Glomerular visceral epithelial cell (primary cell): ENCODE measurements around the gene LSR.

Experiments
- DNase-seq: peaks from one replicate; pipeline ENCODE4 v3.0.0-alpha.2; 2016; ENCODE audit errors: extremely low spot score

The LSR gene, protein sequence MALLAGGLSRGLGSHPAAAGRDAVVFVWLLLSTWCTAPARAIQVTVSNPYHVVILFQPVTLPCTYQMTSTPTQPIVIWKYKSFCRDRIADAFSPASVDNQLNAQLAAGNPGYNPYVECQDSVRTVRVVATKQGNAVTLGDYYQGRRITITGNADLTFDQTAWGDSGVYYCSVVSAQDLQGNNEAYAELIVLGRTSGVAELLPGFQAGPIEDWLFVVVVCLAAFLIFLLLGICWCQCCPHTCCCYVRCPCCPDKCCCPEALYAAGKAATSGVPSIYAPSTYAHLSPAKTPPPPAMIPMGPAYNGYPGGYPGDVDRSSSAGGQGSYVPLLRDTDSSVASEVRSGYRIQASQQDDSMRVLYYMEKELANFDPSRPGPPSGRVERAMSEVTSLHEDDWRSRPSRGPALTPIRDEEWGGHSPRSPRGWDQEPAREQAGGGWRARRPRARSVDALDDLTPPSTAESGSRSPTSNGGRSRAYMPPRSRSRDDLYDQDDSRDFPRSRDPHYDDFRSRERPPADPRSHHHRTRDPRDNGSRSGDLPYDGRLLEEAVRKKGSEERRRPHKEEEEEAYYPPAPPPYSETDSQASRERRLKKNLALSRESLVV

DNA sequence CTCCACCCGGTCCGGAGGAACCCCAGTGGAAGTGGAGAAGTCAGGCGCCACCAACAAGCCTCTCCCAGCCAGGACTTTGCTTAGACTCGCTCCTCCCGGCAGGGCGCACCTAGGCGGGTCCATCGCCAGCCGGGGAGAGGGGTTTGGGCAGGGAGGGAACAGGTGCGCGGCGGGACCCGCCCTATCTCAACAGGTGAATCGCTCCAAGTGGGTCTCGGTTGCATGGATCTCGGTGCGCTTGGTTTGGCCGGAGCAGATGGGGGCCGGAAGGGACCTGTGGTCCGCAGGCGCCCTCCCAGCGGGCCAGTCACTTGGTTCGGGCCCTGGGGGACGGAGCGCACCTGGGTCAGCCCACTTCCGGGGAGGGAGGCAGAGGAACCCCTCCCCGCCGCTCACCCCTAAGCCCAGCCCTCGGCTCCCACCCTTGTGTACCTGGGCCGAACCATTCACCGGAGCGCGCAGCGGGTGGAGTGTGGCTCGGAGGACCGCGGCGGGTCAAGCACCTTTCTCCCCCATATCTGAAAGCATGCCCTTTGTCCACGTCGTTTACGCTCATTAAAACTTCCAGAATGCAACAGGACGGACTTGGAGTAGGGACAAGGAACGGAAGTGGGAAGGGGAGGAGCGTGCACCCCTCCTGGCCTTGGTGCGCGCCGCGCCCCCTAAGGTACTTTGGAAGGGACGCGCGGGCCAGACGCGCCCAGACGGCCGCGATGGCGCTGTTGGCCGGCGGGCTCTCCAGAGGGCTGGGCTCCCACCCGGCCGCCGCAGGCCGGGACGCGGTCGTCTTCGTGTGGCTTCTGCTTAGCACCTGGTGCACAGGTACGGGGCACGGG, at the start of gene LSR:
TSS of gene LSR (plus strand) at position 693 of the 836 bp plus-strand sequence. CDS start at position 714, 21 bp downstream.
- DNase-seq: peak; percentile 94

DNA sequence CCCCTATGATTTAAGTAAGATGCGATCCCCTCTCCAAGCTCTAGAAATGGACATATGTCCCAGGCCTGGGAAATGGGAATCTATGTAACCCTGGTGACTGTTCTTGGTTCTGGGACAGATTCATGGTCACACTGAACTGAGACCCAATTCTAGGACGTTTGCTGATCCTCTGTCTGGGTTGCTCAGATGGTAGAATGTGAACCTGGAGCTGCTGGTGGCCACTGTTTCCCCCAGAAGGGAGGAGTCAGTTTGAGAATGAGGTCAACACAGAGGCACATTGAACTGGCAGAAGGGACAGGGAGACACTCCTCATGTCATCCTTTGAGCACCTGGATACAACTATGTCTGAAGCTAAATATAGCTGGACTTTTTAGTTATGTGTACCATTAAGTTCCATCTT, 49.3 kb upstream of the LSR start:
- no peak for DNase-seq

DNA sequence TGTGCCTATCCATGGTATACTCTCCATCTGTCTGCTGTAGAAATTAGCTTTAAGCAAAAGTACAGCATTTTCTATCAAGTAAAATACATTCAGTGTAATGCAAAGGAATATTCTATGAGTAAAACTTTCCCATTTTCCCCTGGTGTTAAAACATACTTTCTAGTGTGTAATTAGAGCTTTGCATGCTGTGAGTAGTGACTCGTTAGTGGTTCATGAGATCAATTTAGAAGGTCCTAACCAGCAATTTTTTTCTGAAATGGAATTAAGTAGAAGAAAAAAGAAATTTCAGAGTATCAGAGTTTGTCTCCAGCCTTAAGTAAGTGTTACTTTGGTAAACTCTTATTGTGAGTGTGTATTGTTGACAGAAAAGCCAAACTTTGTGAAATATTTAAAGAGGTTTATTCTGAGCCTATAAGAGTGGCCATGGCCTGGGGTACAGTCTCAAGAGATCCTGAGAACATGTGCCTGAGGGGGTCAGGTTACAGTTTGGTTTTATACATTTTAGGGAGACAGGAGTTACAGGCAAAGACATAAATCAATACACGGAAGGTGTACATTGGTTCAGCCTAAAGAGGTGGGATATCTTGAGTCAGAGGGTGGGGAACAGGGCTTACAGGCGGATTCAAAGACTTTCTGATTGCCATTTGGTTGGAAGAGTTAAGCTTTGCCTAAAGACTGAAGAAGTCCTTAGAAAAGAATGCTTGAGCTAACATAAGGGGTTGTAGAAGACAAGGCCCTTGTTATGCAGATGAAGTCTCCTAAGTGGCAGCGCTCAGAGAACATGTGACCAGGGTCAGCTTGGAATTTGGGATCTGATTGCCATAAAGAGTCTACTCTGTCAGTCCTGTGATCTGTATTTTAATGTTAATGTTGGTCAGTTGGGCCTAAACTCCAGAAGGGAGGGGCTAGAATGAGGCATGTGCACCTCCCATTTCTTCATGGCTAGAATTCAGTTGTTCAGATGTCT, 45.8 kb upstream of the LSR start:
- no peak for DNase-seq

DNA sequence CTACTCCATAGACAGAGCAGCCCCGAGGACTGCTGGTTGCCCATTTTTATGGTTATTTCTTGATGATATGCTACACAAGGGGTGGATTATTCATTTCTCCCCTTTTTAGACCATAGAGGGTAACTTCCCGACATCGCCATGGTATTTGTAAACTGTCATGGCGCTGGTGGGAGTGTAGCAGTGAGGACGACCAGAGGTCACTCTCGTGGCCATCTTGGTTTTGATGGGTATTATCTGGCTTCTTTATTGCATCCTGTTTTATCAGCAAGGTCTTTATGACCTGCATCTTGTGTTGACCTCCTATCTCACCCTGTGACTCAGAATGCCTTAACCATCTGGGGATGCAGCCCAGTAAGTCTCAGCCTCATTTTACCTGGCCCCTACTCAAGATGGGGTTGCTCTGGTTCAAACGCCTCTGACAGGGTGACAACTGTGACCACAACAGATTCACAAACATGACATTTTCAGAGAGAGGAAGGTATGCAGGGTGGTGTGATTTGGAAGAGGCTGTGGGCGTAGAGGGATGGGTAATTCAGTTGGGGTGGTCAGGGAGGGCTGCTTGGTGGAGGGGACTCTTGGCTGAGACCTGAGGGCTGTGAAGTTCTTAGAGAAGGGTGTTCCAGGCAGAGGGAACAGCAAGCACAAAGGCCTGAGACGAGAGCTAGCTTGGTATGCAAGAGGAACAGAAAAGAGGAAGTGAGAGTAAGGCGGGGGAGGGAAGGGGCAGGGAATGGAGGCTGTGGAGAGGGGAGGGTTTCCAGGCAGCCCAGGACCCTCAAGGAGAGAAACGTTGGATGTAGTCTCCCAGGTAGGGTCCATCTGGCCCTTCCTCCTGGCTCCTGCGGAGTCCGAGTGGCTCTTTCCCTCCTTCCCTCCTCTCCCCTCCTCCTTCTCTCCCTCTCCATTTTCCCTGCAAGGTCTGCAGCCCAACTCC, 43.7 kb upstream of the LSR start:
- DNase-seq: no peak

DNA sequence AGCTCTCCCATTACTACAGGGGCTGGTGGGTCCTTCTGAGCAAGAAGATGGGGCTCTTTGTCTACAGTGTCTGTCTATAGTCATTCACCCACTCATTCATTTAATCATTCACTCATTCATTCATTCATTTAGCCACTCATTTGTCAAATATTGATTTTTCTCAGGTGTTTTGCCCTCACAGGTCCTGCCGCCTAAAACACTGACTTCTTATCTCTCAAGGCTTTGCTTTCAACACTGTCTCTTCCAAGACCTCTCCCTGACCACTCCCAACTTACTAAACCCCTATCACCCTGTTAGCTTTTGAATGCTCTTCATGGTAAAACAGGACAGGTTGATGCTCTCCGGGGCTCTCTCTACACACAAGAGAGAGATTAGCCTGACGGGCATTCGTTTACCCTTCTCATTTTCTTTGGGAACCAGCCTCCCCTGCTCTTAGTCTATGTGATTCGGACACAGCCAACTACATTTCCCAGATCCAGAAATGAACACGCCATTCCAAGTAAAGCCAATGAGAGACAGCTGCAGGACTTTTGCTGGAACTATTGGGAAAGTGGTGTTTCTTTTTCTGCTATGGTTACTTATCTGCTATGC, 43.0 kb upstream of the LSR start:
- no peak for DNase-seq

DNA sequence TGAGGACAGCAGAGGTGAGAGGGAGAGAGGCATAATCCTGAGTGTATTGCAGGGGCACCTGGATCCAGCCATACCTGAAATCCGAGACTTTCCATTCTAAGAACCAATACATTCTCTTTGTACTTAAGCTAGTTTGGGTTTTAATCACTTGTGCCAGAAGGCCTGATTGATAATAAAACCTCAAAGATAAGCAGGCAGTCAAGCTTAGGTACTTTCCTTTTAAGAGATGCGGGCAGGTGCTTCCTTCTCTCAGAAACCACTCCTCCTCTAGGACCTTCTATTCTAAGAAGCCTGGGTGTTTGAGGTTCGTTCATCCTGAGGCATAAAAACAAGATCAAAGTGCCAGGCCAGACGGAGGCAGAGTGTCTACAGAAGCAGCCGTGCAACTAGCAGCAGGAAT, 42.4 kb upstream of the LSR start:
- DNase-seq: no peak

DNA sequence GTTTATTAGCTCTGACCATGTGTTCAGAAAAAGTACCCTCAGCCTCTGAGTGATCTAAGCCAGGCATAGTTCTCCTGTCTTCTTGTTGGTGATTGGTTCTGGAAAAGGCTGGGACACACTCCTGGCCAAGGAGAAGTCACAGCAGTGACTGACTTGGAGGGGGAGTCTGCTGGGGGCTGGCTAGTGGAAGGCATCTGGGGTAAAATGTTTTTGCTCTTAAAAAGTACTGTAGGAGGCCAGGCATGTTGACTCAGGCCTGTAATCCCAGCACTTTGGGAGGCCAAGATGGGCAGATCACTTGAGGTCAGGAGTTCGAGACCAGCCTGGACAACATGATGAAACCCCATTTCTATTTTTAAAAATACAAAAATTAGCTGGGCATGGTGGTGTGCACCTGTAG, 41.9 kb upstream of the LSR start:
- DNase-seq: no peak

DNA sequence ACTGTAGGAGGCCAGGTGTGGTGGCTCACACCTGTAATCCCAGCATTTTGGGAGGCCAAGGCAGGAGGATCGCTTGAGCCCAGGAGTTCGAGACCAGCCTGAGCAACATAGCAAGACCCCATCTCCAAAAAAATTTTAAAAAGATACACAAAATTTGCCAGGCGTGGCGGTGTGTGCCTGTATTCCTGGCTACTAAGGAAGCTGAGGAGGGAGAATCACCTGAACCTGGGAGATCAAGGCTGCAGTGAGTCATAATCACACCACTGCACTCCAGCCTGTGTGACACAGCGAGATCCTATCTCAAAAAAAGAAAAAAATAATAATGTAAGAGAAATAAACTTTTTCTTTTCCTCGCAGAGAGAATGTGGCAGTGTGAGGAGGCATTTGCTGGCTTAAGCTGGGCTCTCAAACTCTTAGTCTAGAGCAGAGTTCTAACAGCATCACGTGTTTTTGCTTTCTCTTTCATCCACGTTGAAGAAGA, 41.4 kb upstream of the LSR start:
- DNase-seq: no peak

DNA sequence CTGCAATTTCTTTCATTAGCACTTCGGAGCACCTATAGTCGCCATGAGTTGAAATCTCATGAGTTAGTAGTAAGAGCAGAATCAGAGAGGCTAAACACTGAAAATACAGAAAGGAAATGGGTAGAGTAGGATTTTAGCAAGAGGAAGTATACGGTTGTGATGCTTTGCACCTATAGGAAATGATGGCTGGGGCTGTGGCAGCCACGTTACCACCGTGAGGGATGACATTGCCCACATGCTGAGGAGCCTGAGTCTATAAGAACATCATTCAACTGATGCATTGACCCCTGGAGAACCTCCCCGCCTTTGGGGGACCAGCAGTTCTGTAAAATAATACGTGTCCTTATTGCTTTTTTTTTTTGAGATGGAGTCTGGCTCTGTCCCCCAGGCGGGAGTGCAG, 40.7 kb upstream of the LSR start:
- DNase-seq: no peak

DNA sequence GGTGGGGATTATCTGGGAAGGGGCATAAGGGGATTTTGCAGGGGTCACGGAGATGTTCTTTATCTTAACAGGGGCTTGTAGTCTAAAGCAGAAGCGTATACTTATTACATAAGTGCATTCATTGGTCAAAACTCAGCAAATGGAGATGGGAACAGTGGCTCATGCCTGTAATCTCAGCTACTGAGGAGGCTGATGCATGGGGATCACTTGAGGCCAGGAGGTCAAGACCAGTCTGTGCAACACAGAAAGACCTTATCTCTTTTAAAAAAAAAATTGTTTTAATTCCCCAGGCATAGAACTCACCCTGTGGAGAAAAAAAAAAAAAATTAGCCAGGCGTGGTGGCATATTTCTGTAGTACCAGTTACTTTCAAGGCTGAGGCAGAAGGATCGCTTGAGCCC, 39.2 kb upstream of the LSR start:
- DNase-seq: no peak

DNA sequence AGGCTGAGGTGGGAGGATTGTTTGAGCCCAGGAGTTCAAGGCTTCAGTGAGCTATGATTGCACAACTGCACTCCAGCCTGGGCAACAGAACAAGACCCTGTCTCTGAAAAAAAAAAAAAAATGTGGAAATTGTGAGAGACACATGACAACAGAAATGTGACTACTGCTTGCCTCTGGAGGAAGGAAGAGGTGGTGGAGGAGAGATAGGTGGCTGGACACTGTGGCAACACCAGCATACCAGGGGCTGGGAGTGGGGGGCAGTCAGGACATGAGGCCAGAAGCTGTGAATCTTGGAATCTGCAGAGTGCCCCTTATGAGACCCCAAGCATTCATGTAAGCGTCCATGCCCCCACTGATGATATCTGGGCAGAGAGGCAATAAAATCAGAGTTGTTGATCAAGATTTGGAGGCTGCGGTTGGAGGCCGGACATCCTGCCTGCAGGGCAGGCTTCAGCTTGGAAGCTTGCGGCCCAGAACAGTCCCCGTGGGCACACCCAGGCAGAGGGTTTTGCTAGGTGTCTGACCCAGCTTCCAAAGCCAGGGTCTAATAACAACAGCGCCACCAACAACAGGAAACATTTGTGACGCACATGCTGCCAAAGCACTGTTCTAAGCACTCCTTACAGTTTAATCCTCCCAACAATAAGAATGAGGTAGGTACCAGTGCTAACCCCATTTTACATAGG, 37.1 kb upstream of the LSR start:
- DNase-seq: no peak

DNA sequence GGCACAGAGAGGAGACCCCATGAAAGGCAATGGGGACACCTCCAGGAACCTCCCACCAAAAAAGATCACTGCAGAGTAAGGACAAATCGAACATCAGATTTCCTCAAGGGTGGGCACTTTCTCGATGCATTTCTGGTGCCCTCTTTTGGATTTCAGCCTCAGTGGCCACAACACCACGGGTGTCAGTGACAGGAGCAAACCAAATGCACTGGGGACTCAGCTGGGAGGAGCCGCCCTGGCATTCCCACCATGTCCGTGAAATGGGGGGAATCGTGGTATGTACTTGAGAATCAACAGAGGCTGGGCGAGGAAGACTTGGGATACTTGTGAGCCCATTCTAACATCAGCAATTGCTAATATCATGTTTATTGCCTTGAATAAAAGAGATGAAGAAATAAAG, 36.6 kb upstream of the LSR start:
- DNase-seq: no peak

DNA sequence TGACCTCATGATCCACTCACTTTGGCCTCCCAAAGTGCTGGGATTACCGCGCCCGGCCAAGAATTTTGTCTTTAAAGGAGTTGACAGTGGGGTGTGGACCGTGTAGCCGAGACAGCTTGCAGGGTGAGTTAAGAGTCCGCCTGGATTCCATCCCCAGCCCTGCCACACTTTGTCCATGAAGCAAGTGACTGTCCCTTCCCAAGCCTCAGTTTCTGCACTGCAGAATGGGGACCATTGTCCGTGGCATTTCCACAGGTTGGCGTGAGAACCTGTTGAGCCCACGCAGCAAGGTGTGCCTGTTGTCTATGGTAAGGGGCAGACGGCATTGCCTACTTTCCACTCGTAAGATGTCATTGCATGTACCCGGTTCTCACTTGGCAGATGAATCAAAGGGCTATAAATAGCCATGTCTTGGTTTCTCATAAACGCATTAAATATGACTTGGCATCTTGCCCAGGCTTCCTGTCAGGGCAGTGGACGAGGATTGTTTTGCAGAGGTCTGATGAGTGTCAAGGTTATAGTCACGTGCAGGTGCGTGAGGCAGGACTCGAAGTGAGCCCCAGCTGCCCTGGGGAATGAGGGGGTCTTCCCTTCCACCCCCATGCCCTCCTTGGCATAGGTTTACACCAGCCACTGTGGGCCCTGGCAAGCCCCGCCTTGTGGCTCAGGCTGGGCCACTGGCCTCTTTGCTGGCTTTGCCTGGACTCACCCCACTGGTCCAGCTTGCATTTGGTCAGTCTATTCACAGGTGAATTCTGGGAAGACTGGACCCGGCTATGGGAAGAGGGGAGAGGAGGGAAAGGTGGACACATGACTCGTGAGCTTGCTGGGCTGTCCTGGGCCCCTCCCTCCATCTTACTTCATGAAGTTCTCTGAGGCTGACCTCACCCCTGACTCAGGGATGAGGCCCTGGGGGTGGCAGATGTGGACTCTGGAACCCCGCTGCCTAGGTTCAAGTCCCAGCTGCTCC, 34.9 kb upstream of the LSR start:
- DNase-seq: peak; percentile 85

DNA sequence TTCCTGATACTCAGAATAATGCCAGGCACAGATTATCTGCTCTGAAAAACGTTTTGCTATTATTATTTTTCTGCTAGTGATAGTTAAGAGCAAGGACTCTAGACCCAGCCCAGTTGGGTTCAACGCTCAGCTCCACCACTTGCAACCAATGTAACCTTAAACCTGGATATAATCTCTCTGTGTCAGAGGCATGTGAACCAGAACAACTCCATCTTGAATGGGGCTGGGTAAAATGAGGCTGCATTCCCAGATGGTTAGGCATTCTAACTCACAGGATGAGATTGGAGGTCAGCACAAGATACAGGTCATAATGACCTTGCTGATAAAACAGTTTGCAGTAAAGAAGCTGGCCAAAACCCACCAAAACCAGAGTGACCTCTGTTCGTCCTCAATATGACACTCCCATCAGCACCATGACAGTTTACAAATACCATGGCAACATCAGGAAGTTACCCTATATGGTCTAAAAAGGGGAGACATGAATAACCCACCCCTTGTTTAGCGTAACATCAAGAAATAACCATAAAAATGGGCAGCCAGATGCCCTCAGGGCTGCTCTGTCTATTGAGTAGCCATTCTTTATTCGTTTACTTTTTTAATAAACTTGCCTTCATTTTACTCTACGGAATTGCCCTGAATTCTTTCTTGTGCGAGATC, 33.9 kb upstream of the LSR start:
- no peak for DNase-seq

DNA sequence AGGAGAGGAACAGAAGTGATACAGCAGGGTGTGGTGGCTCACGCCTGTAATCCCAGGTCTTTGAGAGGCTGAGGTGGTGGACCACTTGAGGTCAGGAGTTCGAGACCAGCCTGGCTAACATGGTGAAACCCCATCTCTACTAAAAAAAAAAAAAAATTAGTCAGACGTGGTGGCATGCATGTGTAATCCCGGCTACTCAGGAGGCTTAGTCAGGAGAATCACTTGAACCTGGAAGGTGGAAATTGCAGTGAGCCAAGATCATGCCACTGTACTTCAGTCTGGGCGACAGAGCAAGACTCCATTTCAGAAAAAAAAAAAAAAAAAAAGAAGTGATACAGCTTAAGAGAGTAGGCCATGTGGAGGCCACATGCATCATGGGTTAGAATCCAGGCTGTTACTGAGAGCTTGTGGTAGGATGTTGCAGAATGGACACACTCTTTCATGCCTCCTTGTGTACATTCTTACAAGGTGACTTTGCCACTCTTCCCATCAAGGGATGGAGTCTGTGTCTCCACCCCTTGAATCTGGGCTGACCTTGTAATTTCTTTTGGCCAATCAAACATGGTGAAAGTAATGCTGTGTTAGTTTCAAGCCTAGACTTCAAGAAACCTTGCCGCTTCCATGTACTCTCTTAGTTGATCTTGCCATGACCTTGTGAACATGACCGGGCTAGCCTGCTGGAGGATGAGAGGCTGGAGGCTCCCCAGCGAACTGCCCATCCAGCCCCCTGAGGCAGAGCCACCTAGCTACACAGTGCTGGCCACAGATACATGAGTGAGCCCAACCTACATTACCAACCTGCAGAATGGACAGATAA, 32.6 kb upstream of the LSR start:
- no peak for DNase-seq

DNA sequence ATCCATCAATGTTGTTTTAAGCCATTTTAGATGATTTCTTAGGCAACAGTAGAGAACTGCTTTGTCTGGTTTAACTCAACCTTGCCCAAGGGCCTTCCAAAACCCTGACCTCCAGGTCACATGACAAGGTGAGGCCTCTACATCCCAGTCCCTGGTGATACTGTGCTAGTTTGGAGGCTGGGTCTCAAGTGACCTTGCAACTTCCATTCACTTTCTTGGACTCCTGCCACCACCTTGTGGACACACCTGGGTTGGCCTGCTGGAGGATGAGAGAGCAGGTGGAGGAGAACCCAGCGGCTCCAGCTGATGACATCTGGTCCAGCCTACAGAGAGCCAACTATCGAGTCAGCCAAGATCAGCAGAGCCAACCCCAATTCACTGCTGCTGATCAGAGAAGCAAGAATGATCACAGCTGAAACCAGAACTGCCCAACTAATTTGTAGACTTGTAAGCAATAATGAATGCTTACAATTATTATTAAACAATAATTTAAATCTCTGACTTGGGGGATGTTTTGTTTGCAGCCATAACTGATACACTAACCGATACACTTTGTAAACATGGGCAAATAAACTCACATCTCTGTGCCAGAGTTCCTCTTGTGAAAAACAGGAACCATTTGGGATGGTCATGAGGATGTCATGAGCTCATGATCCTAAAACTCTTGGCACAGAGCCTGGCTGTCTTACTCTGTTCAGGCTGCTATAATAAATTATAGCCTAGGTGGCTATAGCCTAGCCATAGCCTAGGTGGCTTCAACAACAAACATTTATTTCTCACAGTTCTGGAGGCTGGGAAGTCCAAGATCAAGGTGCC, 31.8 kb upstream of the LSR start:
- no peak for DNase-seq
